Measurements from ENCODE around the gene AQP2. TPM values are rescaled to one million over a fixed set of nuclear protein-coding genes. Genes with fewer than 3 reads are reported as not detected.
A peak's percentile ranks its signal among the peaks of the same experiment; 100 is the strongest.

The AQP2 gene
- total and polyA plus RNA-seq, 2 donors from 2014 or later: 122 to 666 TPM

GRCh38 chr12:49941556-49942511 is 8.7 kb upstream of the AQP2 start:
- no peak overlapping the region for H3K4me3 ChIP-seq (ENCODE audit: low read length in 3 of 3)
- H3K27me3 ChIP-seq (ENCODE audit: control insufficient read depth, insufficient read depth, low read length): no peaks in the 10 kb centered on the region
- H3K4me1 ChIP-seq (ENCODE audit: control insufficient read depth in 2 of 3, insufficient read depth in 2 of 3, low read depth in 1 of 3, low read length in 3 of 3): peaks cover 0 to 6% (median 4%) of the 10 kb centered on the region in 3 donors
- H3K9me3 ChIP-seq (ENCODE audit: control insufficient read depth in 2 of 3, insufficient read depth in 1 of 3, low read length in 3 of 3): no peaks in the 10 kb centered on the region
- no peaks in the 10 kb centered on the region for H3K36me3 ChIP-seq (ENCODE audit: control insufficient read depth in 2 of 3, insufficient read depth in 3 of 3, low read length in 3 of 3)
- intact Hi-C loops (cut with DNase I): no loop called here
- DNase-seq: peak in 1 of 5 donors; percentile 41
- no peak overlapping the region for H3K27ac ChIP-seq (ENCODE audit: low read depth in 2 of 2, low read length in 2 of 2)
- TF ChIP-seq CTCF (IDR thresholded peaks at IDR 0.05; ENCODE audit: borderline replicate concordance, extremely low read depth, insufficient read depth): no peak
- H3K9ac ChIP-seq (ENCODE audit: low read length in 3 of 3): no peak overlapping the region
- FAIRE-seq: no peak

GRCh38 chr12:49942512-49942893 is 8.0 kb upstream of the AQP2 start:
- Histone ChIP-seq H3K4me1 (ENCODE audit: control insufficient read depth in 2 of 3, insufficient read depth in 2 of 3, low read depth in 1 of 3, low read length in 3 of 3) (peaks cover 0 to 6% (median 4%) of the 10 kb centered on the region in 3 donors), H3K27ac (ENCODE audit: low read depth in 2 of 2, low read length in 2 of 2) (no peak overlapping the region), H3K9ac (ENCODE audit: low read length in 3 of 3) (no peak overlapping the region), H3K4me3 (ENCODE audit: low read length in 3 of 3) (no peak overlapping the region), H3K9me3 (ENCODE audit: control insufficient read depth in 2 of 3, insufficient read depth in 1 of 3, low read length in 3 of 3) (no peaks in the 10 kb centered on the region), H3K36me3 (ENCODE audit: control insufficient read depth in 2 of 3, insufficient read depth in 3 of 3, low read length in 3 of 3) (no peaks in the 10 kb centered on the region), H3K27me3 (ENCODE audit: control insufficient read depth, insufficient read depth, low read length) (no peaks in the 10 kb centered on the region)
- intact Hi-C loops (cut with DNase I): no loop called here
- no peak for TF ChIP-seq CTCF (IDR thresholded peaks at IDR 0.05; ENCODE audit: borderline replicate concordance, extremely low read depth, insufficient read depth)
- DNase-seq (no peak), FAIRE-seq (no peak)

- DNase-seq (peak in 4 of 5 donors; percentile 50 to 72 (median 62)), FAIRE-seq (no peak)
- no peak overlapping the region for H3K27ac ChIP-seq (ENCODE audit: low read depth in 2 of 2, low read length in 2 of 2)
- intact Hi-C loops (cut with DNase I): no loop called here
- H3K4me1 ChIP-seq (ENCODE audit: control insufficient read depth in 2 of 3, insufficient read depth in 2 of 3, low read depth in 1 of 3, low read length in 3 of 3): peaks cover 0 to 6% (median 4%) of the 10 kb centered on the region in 3 donors
- no peak overlapping the region for H3K9ac ChIP-seq (ENCODE audit: low read length in 3 of 3)
- no peaks in the 10 kb centered on the region for H3K36me3 ChIP-seq (ENCODE audit: control insufficient read depth in 2 of 3, insufficient read depth in 3 of 3, low read length in 3 of 3)
- no peak for TF ChIP-seq CTCF (IDR thresholded peaks at IDR 0.05; ENCODE audit: borderline replicate concordance, extremely low read depth, insufficient read depth)
- no peaks in the 10 kb centered on the region for H3K27me3 ChIP-seq (ENCODE audit: control insufficient read depth, insufficient read depth, low read length)
- no peaks in the 10 kb centered on the region for H3K9me3 ChIP-seq (ENCODE audit: control insufficient read depth in 2 of 3, insufficient read depth in 1 of 3, low read length in 3 of 3)
- H3K4me3 ChIP-seq (ENCODE audit: low read length in 3 of 3): no peak overlapping the region
These were observed 7.5 kb upstream of the AQP2 start for GRCh38 chr12:49942921-49943624.
